K562 (cell line): ENCODE results near the gene CACNB1. TPM values are rescaled to one million over a fixed set of nuclear protein-coding genes. Genes with fewer than 3 reads are reported as not detected.

ENCODE experiments used
- ATAC-seq: fragments of 200-7000 bp; cut with Tn5 transposase; 3 replicates; pipeline ENCODE4 v1.9.1; 2020; ENCODE audit warnings: moderate library complexity
- BruUV-seq: library from RNA; stranded (reverse); fragments of 400-500 nt; replicated peaks from 2 replicates; lab custom pipeline; 2021; lab: Mats Ljungman, UMichigan
- CTCF ChIA-PET: fragments of 300-600 bp; formaldehyde crosslinking; extraction: SDS; loops from one replicate; lab custom pipeline; 2021; ENCODE audit warnings: low intra/inter-chr PET ratio; lab: Yijun Ruan, JAX
- POLR2A ChIA-PET: fragments of 300-600, 350-650 bp; sonication (Branson Sonifier 250); formaldehyde crosslinking; extraction: SDS; loops from one replicate; lab custom pipeline; 2021; ENCODE audit warnings: antibody characterized with exemption, inconsistent platforms; lab: Yijun Ruan, JAX
- DNase-seq, 4 experiments: peaks; one replicate each; pipeline versions ENCODE4 v3.0.0 to v3.0.0-alpha.2; 2011 to 2018; ENCODE audit warnings: low spot score in 3 of 4, mixed read lengths in 3 of 4; ENCODE audit errors: extremely low read depth in 1 of 4
- FAIRE-seq: peaks from 2 replicates; lab custom pipeline; 2011; peaks lifted over from hg19 to GRCh38; lab: Jason Lieb, UNC
- H2AFZ ChIP-seq: 2 replicates; pipeline ENCODE4 v1.6.0; 2011; ENCODE audit warnings: low read depth, low read length, control low read depth, inconsistent platforms
- H3K27ac ChIP-seq: fragments of 200-600 bp; 3 replicates; pipeline ENCODE4 v1.8.0; 2011; ENCODE audit warnings: low read depth, mild to moderate bottlenecking, control low read depth, inconsistent platforms, low read length, moderate library complexity, mixed read lengths; ENCODE audit errors: extremely low read depth
- H3K27me3 ChIP-seq, 2 experiments: fragments of 300-600 bp in 1 of 2; 2 replicates in 1 of 2; 3 replicates in 1 of 2; pipeline versions ENCODE4 v1.6.0 to v1.8.0; 2011; ENCODE audit warnings: inconsistent platforms in 2 of 2, low read length in 2 of 2, mild to moderate bottlenecking in 1 of 2, mixed read lengths in 1 of 2, moderate library complexity in 1 of 2; ENCODE audit not compliant: control insufficient read depth in 2 of 2, insufficient read depth in 2 of 2
- H3K36me3 ChIP-seq: fragments of 300-600 bp; 3 replicates; pipeline ENCODE4 v1.8.0; 2011; ENCODE audit warnings: mild to moderate bottlenecking, low read length, inconsistent platforms; ENCODE audit not compliant: control insufficient read depth, insufficient read depth
- H3K4me1 ChIP-seq, 2 experiments: fragments of 200-600 bp in 1 of 2; replicated peaks in 1 of 2; 2 replicates in 1 of 2; 3 replicates in 1 of 2; pipeline versions ENCODE4 v1.5.1 to v1.8.0; 2011; ENCODE audit warnings: inconsistent platforms in 2 of 2, low read length in 2 of 2, mild to moderate bottlenecking in 1 of 2, mixed read lengths in 1 of 2, moderate library complexity in 1 of 2; ENCODE audit not compliant: control insufficient read depth in 2 of 2, insufficient read depth in 2 of 2
- H3K4me2 ChIP-seq: 2 replicates; pipeline ENCODE4 v1.6.1; 2011; ENCODE audit warnings: low read length, control low read depth, inconsistent platforms, mixed read lengths; ENCODE audit not compliant: insufficient read depth
- H3K4me3 ChIP-seq: fragments of 200-600 bp; sonication (generic), shearing (Covaris generic); 2 replicates; pipeline ENCODE4 v1.5.1; 2016; ENCODE audit warnings: control low read depth, inconsistent platforms
- H3K79me2 ChIP-seq: fragments of 200-600 bp; 3 replicates; pipeline ENCODE4 v1.8.0; 2011; ENCODE audit warnings: low read length, inconsistent platforms; ENCODE audit not compliant: control insufficient read depth, insufficient read depth
- H3K9ac ChIP-seq, 2 experiments: 2 replicates each; pipeline versions ENCODE4 v1.6.0 to v1.6.1; 2011; ENCODE audit warnings: low read depth in 2 of 2, low read length in 2 of 2, control low read depth in 1 of 2, inconsistent platforms in 1 of 2, mild to moderate bottlenecking in 1 of 2, mixed read lengths in 1 of 2; ENCODE audit not compliant: insufficient read depth in 1 of 2
- H3K9me1 ChIP-seq: one replicate; pipeline ENCODE4 v1.6.0; 2011; ENCODE audit warnings: inconsistent platforms, mild to moderate bottlenecking, low read length, moderate library complexity; ENCODE audit not compliant: control insufficient read depth, insufficient read depth
- H3K9me3 ChIP-seq: replicated peaks from 2 replicates; pipeline ENCODE4 v1.5.1; 2011; ENCODE audit warnings: low read depth, low read length, inconsistent platforms; ENCODE audit not compliant: control insufficient read depth, insufficient read depth
- H4K20me1 ChIP-seq: replicated peaks from 2 replicates; pipeline ENCODE4 v1.6.1; 2011; ENCODE audit warnings: low read length, inconsistent platforms, mixed read lengths; ENCODE audit not compliant: control insufficient read depth, insufficient read depth
- CEBPB ChIP-seq: fragments of 450-650 bp; IDR thresholded peaks from 2 replicates; pipeline ENCODE4 v1.6.1; 2016; ENCODE audit warnings: missing genetic modification characterization, missing compliant biosample characterization
- FOXO4 ChIP-seq: fragments of 450-650 bp; formaldehyde crosslinking; IDR thresholded peaks from 2 replicates; pipeline ENCODE4 v1.4.0; 2020; ENCODE audit warnings: mild to moderate bottlenecking, moderate library complexity
- WGBS: fragments of 100-300 bp; shearing (Covaris generic); methylation state at CpG from one replicate; pipeline ENCODE4 v1.1.6; 2016; ENCODE audit warnings: low coverage, mixed read lengths; ENCODE audit not compliant: insufficient coverage; ENCODE audit errors: missing lambda C conversion rate; 5-methylcytosine and 5-hydroxymethylcytosine counted together
- in situ Hi-C: fragments of 300-500 bp; cut with MboI; formaldehyde crosslinking; loops from 4 replicates; pipeline ENCODE4 v1.15.0; 2018; ENCODE audit warnings: inconsistent platforms, mixed read lengths
- intact Hi-C: fragments of 100-400 bp; cut with micrococcal nuclease; formaldehyde crosslinking; loops from 2 replicates; pipeline ENCODE4 v1.14.2; 2022
- polyA plus RNA-seq, 8 experiments: library from polyadenylated mRNA; depleted of rRNA in 4 of 8; stranded (reverse) in 5 of 8; unstranded in 3 of 8; fragments of >200 nt; fragmentation: Nextera tagmentation in 2 of 8; fragmentation: Illumina TruSeq in 1 of 8; extraction: Ambion mirVana in 2 of 8; extraction: Trizol in 1 of 8; gene quantifications; 2 replicates each; pipeline versions ENCODE4 v1.2.1 to v1.2.3, GENCODE V29; 2011 to 2014; ENCODE audit warnings: inconsistent platforms in 1 of 8, missing spikeins in 1 of 8
- total RNA-seq, 7 experiments: library from RNA; depleted of rRNA in 6 of 7; stranded (reverse); fragments of >200 nt in 6 of 7; fragmentation: Illumina TruSeq in 2 of 7; extraction: Trizol in 2 of 7; gene quantifications; 2 replicates each; pipeline versions ENCODE4 v1.2.1 to v1.2.3, GENCODE V29; 2011 to 2021; ENCODE audit warnings: low replicate concordance in 1 of 7
- TF ChIP-seq, protein P1 (sequence below): sonication (generic); formaldehyde crosslinking; IDR thresholded peaks from 2 replicates; pipeline ENCODE4 v1.8.1; 2023; ENCODE audit warnings: missing genetic modification reagents, mild to moderate bottlenecking, borderline replicate concordance

CACNB1 gene
- total and polyA plus RNA-seq, 9 of the 15 experiments (the other 6 are each of a cell fraction or from before 2014, with no cell fraction given) = 0.08 to 7.4 (median 3.0) TPM

DNA sequence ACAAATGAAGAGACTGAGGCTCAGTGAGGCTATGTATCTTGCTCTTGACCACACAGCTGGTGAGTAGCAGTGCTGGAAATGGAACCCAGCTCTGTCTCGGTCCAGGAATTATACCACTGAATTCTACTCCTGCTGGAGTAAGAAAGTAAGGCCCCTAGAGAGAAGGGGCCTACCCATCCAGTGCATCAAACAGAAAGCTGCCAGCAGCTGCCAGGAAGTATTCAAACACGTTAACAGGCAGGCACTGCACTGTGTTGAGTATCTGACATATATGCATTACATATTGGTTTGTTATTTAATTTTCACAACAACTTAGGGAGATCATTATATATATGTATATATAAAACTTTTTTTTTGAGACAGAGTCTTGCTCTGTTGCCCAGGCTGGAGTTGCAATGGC lies 35.5 kb downstream of the CACNB1 start (continued):
- TF ChIP-seq FOXO4 (CRISPR knock-in tag) = no peak
- TF ChIP-seq, all 486 proteins: peak for 0

- H3K27ac ChIP-seq = no peak overlapping the region
- H3K79me2 ChIP-seq = no peaks in the 10 kb centered on the region
- ChIA-PET CTCF (no interaction called here), POLR2A (interaction anchor here (0.7 kb wide), 1 partner anchor 48 kb away, joined by 3 read pairs; no protein-coding TSS in a partner anchor)
- H3K9me3 ChIP-seq = no peaks in the 10 kb centered on the region
- TF ChIP-seq, protein P1, sequence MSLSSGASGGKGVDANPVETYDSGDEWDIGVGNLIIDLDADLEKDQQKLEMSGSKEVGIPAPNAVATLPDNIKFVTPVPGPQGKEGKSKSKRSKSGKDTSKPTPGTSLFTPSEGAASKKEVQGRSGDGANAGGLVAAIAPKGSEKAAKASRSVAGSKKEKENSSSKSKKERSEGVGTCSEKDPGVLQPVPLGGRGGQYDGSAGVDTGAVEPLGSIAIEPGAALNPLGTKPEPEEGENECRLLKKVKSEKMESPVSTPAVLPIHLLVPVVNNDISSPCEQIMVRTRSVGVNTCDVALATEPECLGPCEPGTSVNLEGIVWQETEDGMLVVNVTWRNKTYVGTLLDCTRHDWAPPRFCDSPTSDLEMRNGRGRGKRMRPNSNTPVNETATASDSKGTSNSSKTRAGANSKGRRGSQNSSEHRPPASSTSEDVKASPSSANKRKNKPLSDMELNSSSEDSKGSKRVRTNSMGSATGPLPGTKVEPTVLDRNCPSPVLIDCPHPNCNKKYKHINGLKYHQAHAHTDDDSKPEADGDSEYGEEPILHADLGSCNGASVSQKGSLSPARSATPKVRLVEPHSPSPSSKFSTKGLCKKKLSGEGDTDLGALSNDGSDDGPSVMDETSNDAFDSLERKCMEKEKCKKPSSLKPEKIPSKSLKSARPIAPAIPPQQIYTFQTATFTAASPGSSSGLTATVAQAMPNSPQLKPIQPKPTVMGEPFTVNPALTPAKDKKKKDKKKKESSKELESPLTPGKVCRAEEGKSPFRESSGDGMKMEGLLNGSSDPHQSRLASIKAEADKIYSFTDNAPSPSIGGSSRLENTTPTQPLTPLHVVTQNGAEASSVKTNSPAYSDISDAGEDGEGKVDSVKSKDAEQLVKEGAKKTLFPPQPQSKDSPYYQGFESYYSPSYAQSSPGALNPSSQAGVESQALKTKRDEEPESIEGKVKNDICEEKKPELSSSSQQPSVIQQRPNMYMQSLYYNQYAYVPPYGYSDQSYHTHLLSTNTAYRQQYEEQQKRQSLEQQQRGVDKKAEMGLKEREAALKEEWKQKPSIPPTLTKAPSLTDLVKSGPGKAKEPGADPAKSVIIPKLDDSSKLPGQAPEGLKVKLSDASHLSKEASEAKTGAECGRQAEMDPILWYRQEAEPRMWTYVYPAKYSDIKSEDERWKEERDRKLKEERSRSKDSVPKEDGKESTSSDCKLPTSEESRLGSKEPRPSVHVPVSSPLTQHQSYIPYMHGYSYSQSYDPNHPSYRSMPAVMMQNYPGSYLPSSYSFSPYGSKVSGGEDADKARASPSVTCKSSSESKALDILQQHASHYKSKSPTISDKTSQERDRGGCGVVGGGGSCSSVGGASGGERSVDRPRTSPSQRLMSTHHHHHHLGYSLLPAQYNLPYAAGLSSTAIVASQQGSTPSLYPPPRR (CRISPR knock-in tag) = no peak
- TF ChIP-seq CEBPB = 0 out of 2 replicates have a peak, but pooled peaks have one; percentile 32
- FAIRE-seq (no peak), ATAC-seq (no peak), DNase-seq (no peak)
- no TSS peak for BruUV-seq
- peaks cover 3 to 11% of the 10 kb centered on the region in 2 experiments; a peak in 2 of 5 replicates for H3K4me1 ChIP-seq
- intact Hi-C loops (loop anchor here (10.0 kb wide), 2 partner anchors 86 to 404 kb away; partner anchors contain the start of gene PSMB3), in situ Hi-C loops (no loop called here)
- no peak overlapping the region for H3K4me3 ChIP-seq
- H3K4me2 ChIP-seq = no peak overlapping the region
- 29% methylated on average over 2 of the region's 2 CpGs for WGBS
- H3K9ac ChIP-seq = no peak overlapping the region
- H3K9me1 ChIP-seq = no peaks in the 10 kb centered on the region
- H2AFZ ChIP-seq = no peak overlapping the region
- H3K27me3 ChIP-seq = peaks cover 0 to 12% of the 10 kb centered on the region in 2 experiments; a peak in 2 of 5 replicates
- H3K36me3 ChIP-seq = no peaks in the 10 kb centered on the region
- peaks cover 4% of the 10 kb centered on the region; the same call in 1 of the 2 replicates for H4K20me1 ChIP-seq
Measured at GRCh38 chr17:39158623-39159022, 38.8 kb downstream of the CACNB1 start.
